GM12874 (cell line): ENCODE data around the gene TEX14.

ENCODE experiments used
- CTCF ChIP-seq: IDR thresholded peaks from 2 replicates; pipeline ENCODE4 v1.5.1; 2011; ENCODE audit warnings: low read depth, mild to moderate bottlenecking, control low read depth, low read length, moderate library complexity; ENCODE audit not compliant: insufficient read depth

Gene TEX14

GRCh38 chr17:58699771-58700170 lies 7.9 kb upstream of the TEX14 start:
- no peak for TF ChIP-seq CTCF

GRCh38 chr17:58694826-58695225 lies 3.0 kb upstream of the TEX14 start:
- no peak for TF ChIP-seq CTCF

GRCh38 chr17:58694302-58694701 lies 2.5 kb upstream of the TEX14 start:
- no peak for TF ChIP-seq CTCF

GRCh38 chr17:58693751-58694150 lies 1.9 kb upstream of the TEX14 start:
- no peak for TF ChIP-seq CTCF

- TF ChIP-seq CTCF, result no peak
These were observed 1.4 kb upstream of the TEX14 start for GRCh38 chr17:58693208-58693607.

GRCh38 chr17:58692239-58693055 lies 602 bp upstream of the TEX14 start, which contains the start of gene RAD51C:
Gene RAD51C (plus strand): TSS chr17:58692602. CDS start chr17:58692644, 42 bp downstream.
- TF ChIP-seq CTCF, result no peak

GRCh38 chr17:58688521-58688920 lies 3.3 kb downstream of the TEX14 start:
- TF ChIP-seq CTCF, result no peak
